HepG2 (cell line): ENCODE data around the gene SZRD1.

Source experiments
- HNRNPL ChIP-seq: fragments of 200-400 bp; formaldehyde crosslinking; IDR thresholded peaks from 2 replicates; pipeline ENCODE4 v1.6.1; 2017; ENCODE audit warnings: mild to moderate bottlenecking, low read depth, low read length
- KLF11 ChIP-seq: IDR thresholded peaks from 2 replicates; pipeline ENCODE4 v1.6.1; 2016; ENCODE audit warnings: missing compliant biosample characterization
- POLR2A ChIP-seq, 2 experiments: IDR thresholded peaks; 2 replicates each; pipeline ENCODE4 v1.6.1; 2011; ENCODE audit warnings: low read depth in 2 of 2, low read length in 2 of 2, mild to moderate bottlenecking in 1 of 2, moderate library complexity in 1 of 2; ENCODE audit not compliant: insufficient read depth in 1 of 2
- SETDB1 ChIP-seq: sonication (generic); formaldehyde crosslinking; IDR thresholded peaks from 2 replicates; pipeline ENCODE4 v1.5.1; 2020; ENCODE audit warnings: missing genetic modification reagents, mild to moderate bottlenecking, borderline replicate concordance

- TF ChIP-seq SETDB1 (CRISPR knock-in tag) (no peak), KLF11 (CRISPR knock-in tag) (no peak), POLR2A (IDR thresholded peaks at IDR 0.05; ENCODE audit: insufficient read depth in 1 of 2, low read depth in 2 of 2, low read length in 2 of 2) (no peak), HNRNPL (no peak)
Measured at GRCh38 chr1:16385659-16386453, 18.8 kb downstream of the SZRD1 start.
